ENCODE data around the gene ATF6B. TPM values are rescaled to one million over a fixed set of nuclear protein-coding genes. Genes with fewer than 3 reads are reported as not detected.

ATF6B gene
- total and polyA plus RNA-seq, 8 donors, result 20.9 to 718 (median 54.2) TPM

- H3K36me3 ChIP-seq, result peaks cover 0 to 4% (median 0%) of the 10 kb centered on the region in 4 donors
- peaks cover 18 to 38% (median 29%) of the 10 kb centered on the region in 4 donors for H3K4me1 ChIP-seq
- H3K27ac ChIP-seq, result peak overlapping the region in 1 of 5 donors; percentile 16
- WGBS, 5 donors, result 17 to 37% (median 29%) methylated on average over 7 to 90 of the region's 90 CpGs
- no peaks in the 10 kb centered on the region for H3K9me3 ChIP-seq
- intact Hi-C loops (cut with DNase I; ENCODE audit: low total_unique reads), result no loop called here
- peak in 1 of 2 donors; percentile 54 for DNase-seq
- H3K27me3 ChIP-seq, result peaks cover 5 to 42% (median 17%) of the 10 kb centered on the region in 3 donors
- TF ChIP-seq POLR2AphosphoS5 (IDR thresholded peaks at IDR 0.05) (no peak), CTCF (IDR thresholded peaks at IDR 0.05) (no peak), EP300 (IDR thresholded peaks at IDR 0.05) (no peak), POLR2A (IDR thresholded peaks at IDR 0.05) (no peak)
- H3K4me3 ChIP-seq, result peak overlapping the region; percentile 18 to 25 (median 22)
Observed at GRCh38 chr6:32096394-32097258, 31.4 kb downstream of the ATF6B start.

- Histone ChIP-seq H3K27ac (peak overlapping the region in 1 of 5 donors; percentile 16), H3K36me3 (peaks cover 0 to 4% (median 0%) of the 10 kb centered on the region in 4 donors), H3K9me3 (no peaks in the 10 kb centered on the region), H3K4me1 (peaks cover 21 to 40% (median 32%) of the 10 kb centered on the region in 4 donors), H3K4me3 (peak overlapping the region; percentile 18 to 25 (median 22)), H3K27me3 (peaks cover 5 to 42% (median 17%) of the 10 kb centered on the region in 3 donors)
- TF ChIP-seq EP300 (IDR thresholded peaks at IDR 0.05), result no peak
- 22 to 48% (median 33%) methylated on average over 31 to 36 of the region's 36 CpGs for WGBS, 5 donors
- intact Hi-C loops (cut with DNase I; ENCODE audit: low total_unique reads), result no loop called here
- DNase-seq, result no peak
Observed at GRCh38 chr6:32096087-32096393, 32.0 kb downstream of the ATF6B start.

GRCh38 chr6:32095338-32096086, 32.5 kb downstream of the ATF6B start:
- H3K27ac ChIP-seq, result peak overlapping the region in 1 of 5 donors; percentile 8

GRCh38 chr6:32092760-32093497, 35.1 kb downstream of the ATF6B start:
- Histone ChIP-seq H3K27ac (peak overlapping the region in 4 of 5 donors; percentile 22 to 84 (median 70)), H3K4me1 (peaks cover 22 to 53% (median 38%) of the 10 kb centered on the region in 4 donors), H3K36me3 (peaks cover 0 to 3% (median 0%) of the 10 kb centered on the region in 4 donors), H3K27me3 (peaks cover 5 to 35% (median 17%) of the 10 kb centered on the region in 3 donors), H3K4me3 (no peak overlapping the region), H3K9me3 (no peaks in the 10 kb centered on the region)
- DNase-seq, result peak in 1 of 2 donors; percentile 78
- no peak for TF ChIP-seq POLR2A (IDR thresholded peaks at IDR 0.05)
- TF ChIP-seq CTCF (IDR thresholded peaks at IDR 0.05), result no peak
- no peak for TF ChIP-seq POLR2AphosphoS5 (IDR thresholded peaks at IDR 0.05)
- no peak for TF ChIP-seq EP300 (IDR thresholded peaks at IDR 0.05)
- 26 to 31% (median 30%) methylated on average over 8 of the region's 8 CpGs for WGBS, 5 donors
- intact Hi-C loops (cut with DNase I; ENCODE audit: low total_unique reads), result no loop called here

More at GRCh38 chr6:32095338-32096086, 32.5 kb downstream of the ATF6B start:
- WGBS, 5 donors, result 61 to 83% (median 73%) methylated on average over 23 to 30 of the region's 30 CpGs
- no peak for DNase-seq
- H3K9me3 ChIP-seq, result no peaks in the 10 kb centered on the region
- TF ChIP-seq POLR2A (IDR thresholded peaks at IDR 0.05), result no peak
- no peak for TF ChIP-seq CTCF (IDR thresholded peaks at IDR 0.05)
- TF ChIP-seq POLR2AphosphoS5 (IDR thresholded peaks at IDR 0.05), result no peak
- no peak for TF ChIP-seq EP300 (IDR thresholded peaks at IDR 0.05)
- H3K4me1 ChIP-seq, result peaks cover 21 to 40% (median 32%) of the 10 kb centered on the region in 4 donors
- intact Hi-C loops (cut with DNase I; ENCODE audit: low total_unique reads), result no loop called here
- H3K4me3 ChIP-seq, result peak overlapping the region in 3 of 4 donors; percentile 18 to 25 (median 23)
- H3K36me3 ChIP-seq, result peaks cover 0 to 4% (median 0%) of the 10 kb centered on the region in 4 donors
- peaks cover 5 to 42% (median 17%) of the 10 kb centered on the region in 3 donors for H3K27me3 ChIP-seq

All from stomach (tissue), 9 donors.